Measurements from ENCODE around the gene ZNF358. TPM values are rescaled to one million over a fixed set of nuclear protein-coding genes. Genes with fewer than 3 reads are reported as not detected.

The ZNF358 gene
- total and polyA plus RNA-seq, 2 of the 13 experiments (the other 11 are each of a cell fraction or from before 2014, with no cell fraction given): 9.1 to 37.0 TPM

DNA sequence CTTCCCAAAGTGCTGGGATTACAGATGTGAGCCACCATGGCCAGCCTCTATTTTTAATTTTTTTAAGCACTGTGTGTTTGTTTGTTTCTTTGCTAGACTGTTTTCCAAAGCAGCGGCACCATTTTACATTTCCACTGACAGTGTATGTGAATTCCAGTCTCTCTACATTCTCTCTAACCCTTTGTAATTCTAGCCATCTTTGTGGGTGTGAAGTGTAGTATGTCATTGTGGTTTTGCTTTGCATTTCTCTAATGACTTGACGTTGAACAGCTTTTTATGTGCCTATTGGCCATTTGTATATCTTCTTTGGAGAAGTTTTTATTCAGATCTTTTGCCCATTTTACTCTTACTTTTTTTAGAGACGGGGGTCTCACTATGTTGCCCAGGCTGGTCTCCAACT, 31.3 kb downstream of the ZNF358 start:
- Histone ChIP-seq H3K9me3 (ENCODE audit: low read length) (no peaks in the 10 kb centered on the region), H3K9ac (ENCODE audit: insufficient read depth, low read depth, low read length) (no peak overlapping the region), H4K20me1 (ENCODE audit: insufficient read depth, low read length) (no peaks in the 10 kb centered on the region), H3K27me3 (ENCODE audit: control insufficient read depth in 1 of 2, insufficient read depth in 2 of 2, low read length in 2 of 2) (no peaks in the 10 kb centered on the region), H3K4me3 (replicated peaks in 1 of 3; ENCODE audit: insufficient read depth in 1 of 3, low read depth in 2 of 3, low read length in 3 of 3) (no peak overlapping the region), H3K4me1 (ENCODE audit: insufficient read depth, low read length) (no peaks in the 10 kb centered on the region), H2AFZ (ENCODE audit: low read length) (no peak overlapping the region), H3K79me2 (ENCODE audit: insufficient read depth, low read length) (no peaks in the 10 kb centered on the region), H3K27ac (ENCODE audit: extremely low read length, insufficient read depth, low read length) (no peak overlapping the region), H3K36me3 (replicated peaks in 1 of 2; ENCODE audit: control insufficient read depth in 1 of 2, insufficient read depth in 2 of 2, low read length in 2 of 2) (peaks cover 1 to 5% of the 10 kb centered on the region in 2 experiments; a peak in 3 of 5 replicates), H3K4me2 (ENCODE audit: low read depth, low read length) (no peak overlapping the region)
- POLR2A ChIA-PET: no interaction called here
- FAIRE-seq: no peak
- BruUV-seq (replicated peaks): no TSS peak
- ATAC-seq: no peak
- in situ Hi-C loops (cut with HindIII; ENCODE audit: extremely low pct_ligation_motif_present, low pct_unique_long_range_greater_than_20kb): no loop called here
- DNase-seq (ENCODE audit: low spot score): no peak
- CTCF ChIA-PET (ENCODE audit: low intra/inter-chr PET ratio, low total read pairs): no interaction called here
- WGBS (ENCODE audit: low lambda C conversion rate): 95% methylated on average over 3 of the region's 3 CpGs
- TF ChIP-seq ZNF746 (CRISPR knock-in tag; IDR thresholded peaks at IDR 0.05) (no peak), BHLHE40 (IDR thresholded peaks at IDR 0.05; ENCODE audit: low read length) (no peak), ZNF777 (CRISPR knock-in tag; IDR thresholded peaks at IDR 0.05) (no peak), SIN3B (IDR thresholded peaks at IDR 0.05; ENCODE audit: low read length) (no peak), KDM6A (CRISPR knock-in tag; IDR thresholded peaks at IDR 0.05; ENCODE audit: low read depth) (no peak), PATZ1 (CRISPR knock-in tag; IDR thresholded peaks at IDR 0.05) (no peak), ZNF24 (IDR thresholded peaks at IDR 0.05) (no peak)
- TF ChIP-seq, protein P1, sequence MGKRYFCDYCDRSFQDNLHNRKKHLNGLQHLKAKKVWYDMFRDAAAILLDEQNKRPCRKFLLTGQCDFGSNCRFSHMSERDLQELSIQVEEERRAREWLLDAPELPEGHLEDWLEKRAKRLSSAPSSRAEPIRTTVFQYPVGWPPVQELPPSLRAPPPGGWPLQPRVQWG (CRISPR knock-in tag; IDR thresholded peaks at IDR 0.05; ENCODE audit: borderline replicate concordance, low read depth): no peak
- intact Hi-C loops (cut with micrococcal nuclease; ENCODE audit: unreplicated experiment): no loop called here

All from HepG2 (cell line).